ENCODE measurements around the gene TBX4.

Gene TBX4

DNA sequence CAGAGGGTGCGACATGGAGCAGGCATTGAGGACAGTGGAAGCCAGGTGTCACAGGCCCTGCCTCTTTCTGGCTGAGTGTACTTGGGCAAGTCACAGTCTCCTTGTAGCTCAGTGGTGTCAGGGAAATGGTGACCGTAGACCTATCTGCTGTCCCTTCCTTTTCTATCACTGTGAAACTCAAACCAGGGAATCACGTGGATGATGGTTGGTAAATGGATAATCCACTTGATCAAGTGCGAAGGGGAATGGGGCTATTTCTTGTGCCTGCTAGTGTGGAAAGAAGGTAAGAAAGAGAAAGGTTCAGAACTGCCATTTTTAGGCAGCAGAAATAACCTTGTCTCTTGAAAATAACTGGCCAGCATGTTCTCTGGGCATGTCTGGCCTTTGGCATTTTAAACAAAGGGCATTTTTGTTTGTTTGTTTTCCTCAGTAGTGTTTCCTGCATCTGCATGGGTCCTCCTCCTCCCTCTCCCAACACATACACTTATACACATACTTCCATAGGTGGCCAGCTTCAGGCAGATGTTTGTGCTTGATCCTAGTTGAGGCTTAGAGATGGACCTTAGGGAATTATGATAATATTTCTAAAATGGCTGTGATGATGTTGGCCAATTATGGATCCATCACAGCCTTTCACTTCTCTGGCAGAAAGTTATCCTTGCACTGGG, 7.1 kb downstream of the TBX4 start:
- Histone ChIP-seq H3K36me3 (ENCODE audit: control insufficient read depth, low read depth, low read length) (no peaks in the 10 kb centered on the region), H3K27me3 (ENCODE audit: control insufficient read depth, insufficient read depth, low read length) (peaks cover 100% of the 10 kb centered on the region), H3K4me1 (ENCODE audit: control insufficient read depth, low read depth, low read length) (peaks cover 29% of the 10 kb centered on the region), H3K9ac (ENCODE audit: low read length) (no peak overlapping the region), H3K27ac (ENCODE audit: low read length) (no peak overlapping the region), H3K9me3 (ENCODE audit: control insufficient read depth, low read depth, low read length) (no peaks in the 10 kb centered on the region), H3K4me3 (ENCODE audit: low read length) (no peak overlapping the region)

DNA sequence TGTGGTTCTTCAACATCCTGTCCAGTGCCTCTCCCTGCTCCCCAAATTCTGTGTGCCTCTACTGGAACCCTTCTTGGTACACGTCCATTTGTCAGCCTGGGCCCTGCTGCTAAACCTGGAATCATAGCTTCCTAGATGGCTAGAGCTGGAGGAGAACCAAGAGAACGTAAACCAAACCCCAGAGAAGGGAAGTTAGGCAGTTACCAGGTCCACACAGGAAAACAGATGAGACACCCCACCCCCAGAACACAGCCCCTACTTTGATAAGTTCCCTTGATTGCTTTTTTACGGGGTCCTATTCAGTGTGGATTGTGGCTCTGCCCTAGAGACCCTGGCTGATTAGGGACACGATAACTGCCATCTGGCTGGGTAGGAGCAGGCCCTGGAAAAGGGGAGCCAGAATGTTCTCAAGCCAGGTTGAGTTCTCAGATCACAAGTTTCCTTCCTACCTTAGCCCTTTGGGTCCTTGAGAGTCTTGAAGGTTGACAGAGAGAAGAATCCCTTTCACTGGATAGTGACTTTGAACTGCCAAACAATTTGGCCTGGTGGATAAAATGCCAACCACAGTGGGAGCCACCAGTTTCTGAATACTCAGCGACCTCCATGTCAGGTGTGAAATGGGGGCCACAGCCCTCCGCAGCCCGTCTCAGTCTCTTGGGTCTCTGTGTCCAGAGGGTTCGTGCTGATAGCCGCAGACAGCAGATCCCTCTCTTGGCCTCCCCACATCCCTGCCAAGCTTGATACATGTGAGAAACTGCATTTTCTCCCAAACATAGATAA, 7.9 kb downstream of the TBX4 start:
- Histone ChIP-seq H3K36me3 (ENCODE audit: control insufficient read depth, low read depth, low read length) (no peaks in the 10 kb centered on the region), H3K27ac (ENCODE audit: low read length) (no peak overlapping the region), H3K4me3 (ENCODE audit: low read length) (no peak overlapping the region), H3K9me3 (ENCODE audit: control insufficient read depth, low read depth, low read length) (no peaks in the 10 kb centered on the region), H3K4me1 (ENCODE audit: control insufficient read depth, low read depth, low read length) (peaks cover 29% of the 10 kb centered on the region), H3K27me3 (ENCODE audit: control insufficient read depth, insufficient read depth, low read length) (peaks cover 100% of the 10 kb centered on the region), H3K9ac (ENCODE audit: low read length) (no peak overlapping the region)

DNA sequence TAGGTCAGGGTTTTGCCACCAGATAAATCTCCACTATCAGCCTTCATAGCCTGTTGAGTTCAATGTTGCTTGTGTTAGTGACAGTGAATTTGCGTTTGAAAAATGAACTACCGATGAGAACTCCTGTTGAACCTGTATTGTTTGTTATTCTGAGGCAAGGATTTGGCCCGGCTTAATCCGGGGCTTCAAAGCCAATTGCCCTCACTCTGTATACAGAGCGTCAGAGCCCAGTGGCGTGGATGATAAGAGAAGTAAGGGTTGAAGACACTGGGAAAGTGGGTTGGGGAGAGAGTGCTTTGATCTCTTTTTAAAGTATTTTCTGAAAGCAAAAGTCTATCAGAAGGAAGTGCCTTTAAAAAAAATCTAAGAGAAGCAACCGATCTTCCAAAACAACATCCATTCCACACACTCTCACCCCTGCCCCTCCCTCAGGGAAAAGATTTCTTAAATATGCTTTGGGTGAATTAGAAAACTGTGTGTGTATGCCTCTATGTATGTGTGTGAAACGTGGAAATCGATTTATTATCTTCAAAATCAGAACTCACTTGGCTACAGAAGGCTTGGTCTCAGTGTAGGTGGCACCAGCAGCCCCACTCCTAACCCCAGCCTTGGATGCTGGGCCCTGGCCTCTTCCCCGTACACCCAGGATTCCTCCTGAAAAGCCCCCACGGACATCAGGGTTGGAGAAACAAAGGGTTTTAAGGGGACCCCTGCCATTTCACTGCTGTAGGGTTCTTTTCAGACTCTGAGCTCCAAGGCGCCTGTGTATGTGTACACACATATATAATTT, 8.8 kb downstream of the TBX4 start:
- H3K36me3 ChIP-seq (ENCODE audit: control insufficient read depth, low read depth, low read length), result no peaks in the 10 kb centered on the region
- no peak overlapping the region for H3K4me3 ChIP-seq (ENCODE audit: low read length)
- peaks cover 100% of the 10 kb centered on the region for H3K27me3 ChIP-seq (ENCODE audit: control insufficient read depth, insufficient read depth, low read length)
- no peak overlapping the region for H3K27ac ChIP-seq (ENCODE audit: low read length)
- no peaks in the 10 kb centered on the region for H3K9me3 ChIP-seq (ENCODE audit: control insufficient read depth, low read depth, low read length)
- H3K9ac ChIP-seq (ENCODE audit: low read length), result no peak overlapping the region
- H3K4me1 ChIP-seq (ENCODE audit: control insufficient read depth, low read depth, low read length), result peaks cover 29% of the 10 kb centered on the region

DNA sequence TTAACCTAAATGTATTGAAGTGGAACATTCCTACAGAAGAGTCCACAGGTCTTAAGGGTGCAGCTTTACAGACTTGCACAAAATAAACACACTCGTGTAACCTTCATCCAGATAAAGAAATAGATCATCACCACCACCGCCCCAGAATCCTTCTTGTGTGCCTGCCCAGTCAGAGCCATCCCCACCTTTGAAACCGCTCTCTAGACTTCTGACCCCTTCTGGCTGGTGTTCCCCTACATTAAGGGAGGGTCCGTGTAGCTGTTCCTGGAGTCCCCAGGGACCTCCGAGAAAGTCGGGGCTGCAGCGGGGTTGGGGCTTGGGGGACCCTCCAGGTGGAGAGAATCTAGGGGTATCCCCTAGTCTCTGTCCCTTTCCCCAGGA, 9.4 kb downstream of the TBX4 start:
- H3K9ac ChIP-seq (ENCODE audit: low read length), result no peak overlapping the region
- peaks cover 100% of the 10 kb centered on the region for H3K27me3 ChIP-seq (ENCODE audit: control insufficient read depth, insufficient read depth, low read length)
- peaks cover 29% of the 10 kb centered on the region for H3K4me1 ChIP-seq (ENCODE audit: control insufficient read depth, low read depth, low read length)
- H3K27ac ChIP-seq (ENCODE audit: low read length), result no peak overlapping the region
- H3K36me3 ChIP-seq (ENCODE audit: control insufficient read depth, low read depth, low read length), result no peaks in the 10 kb centered on the region
- peak overlapping the region; percentile 41 for H3K4me3 ChIP-seq (ENCODE audit: low read length)
- H3K9me3 ChIP-seq (ENCODE audit: control insufficient read depth, low read depth, low read length), result no peaks in the 10 kb centered on the region

DNA sequence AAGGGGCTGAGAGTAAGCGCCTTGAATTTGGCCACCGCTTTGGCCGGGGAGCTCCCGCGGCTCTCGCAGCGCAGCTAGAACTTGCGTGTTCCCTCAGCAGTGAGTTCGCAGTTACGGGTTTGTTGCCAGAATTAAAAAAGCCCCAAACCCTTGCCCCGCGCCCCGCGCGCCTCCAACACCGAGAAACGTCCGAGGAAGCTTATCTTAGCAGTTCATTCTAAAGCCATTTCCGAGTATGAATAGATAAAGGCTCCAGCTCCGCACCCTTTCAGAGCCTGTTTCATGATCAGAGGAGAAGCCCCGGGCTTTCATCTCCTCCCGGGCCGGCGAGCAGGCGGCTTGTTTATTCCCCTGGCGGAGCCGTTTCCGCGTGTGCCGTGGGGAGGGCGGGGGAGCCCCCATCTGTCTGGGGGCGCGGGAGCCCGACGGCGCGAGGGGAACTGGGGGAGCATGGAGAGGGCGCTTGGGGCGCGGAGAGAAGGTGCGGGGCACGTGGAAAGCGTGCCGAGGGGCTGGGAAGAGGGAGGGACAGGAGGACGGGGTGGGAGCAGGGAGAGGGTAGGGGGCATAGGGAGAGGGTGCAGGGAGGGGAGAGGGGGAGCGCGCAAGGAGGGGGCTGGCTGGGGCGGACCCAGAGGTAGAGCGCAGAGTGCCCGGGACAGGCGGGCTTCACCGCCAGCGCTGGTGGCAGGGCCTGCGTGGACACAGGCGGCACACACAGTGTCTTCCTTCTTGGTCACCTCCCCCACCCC, 9.9 kb downstream of the TBX4 start:
- H3K4me1 ChIP-seq (ENCODE audit: control insufficient read depth, low read depth, low read length), result peaks cover 29% of the 10 kb centered on the region
- H3K9me3 ChIP-seq (ENCODE audit: control insufficient read depth, low read depth, low read length), result no peaks in the 10 kb centered on the region
- H3K4me3 ChIP-seq (ENCODE audit: low read length), result peak overlapping the region; percentile 41
- H3K27ac ChIP-seq (ENCODE audit: low read length), result no peak overlapping the region
- peaks cover 100% of the 10 kb centered on the region for H3K27me3 ChIP-seq (ENCODE audit: control insufficient read depth, insufficient read depth, low read length)
- H3K36me3 ChIP-seq (ENCODE audit: control insufficient read depth, low read depth, low read length), result no peaks in the 10 kb centered on the region
- no peak overlapping the region for H3K9ac ChIP-seq (ENCODE audit: low read length)

DNA sequence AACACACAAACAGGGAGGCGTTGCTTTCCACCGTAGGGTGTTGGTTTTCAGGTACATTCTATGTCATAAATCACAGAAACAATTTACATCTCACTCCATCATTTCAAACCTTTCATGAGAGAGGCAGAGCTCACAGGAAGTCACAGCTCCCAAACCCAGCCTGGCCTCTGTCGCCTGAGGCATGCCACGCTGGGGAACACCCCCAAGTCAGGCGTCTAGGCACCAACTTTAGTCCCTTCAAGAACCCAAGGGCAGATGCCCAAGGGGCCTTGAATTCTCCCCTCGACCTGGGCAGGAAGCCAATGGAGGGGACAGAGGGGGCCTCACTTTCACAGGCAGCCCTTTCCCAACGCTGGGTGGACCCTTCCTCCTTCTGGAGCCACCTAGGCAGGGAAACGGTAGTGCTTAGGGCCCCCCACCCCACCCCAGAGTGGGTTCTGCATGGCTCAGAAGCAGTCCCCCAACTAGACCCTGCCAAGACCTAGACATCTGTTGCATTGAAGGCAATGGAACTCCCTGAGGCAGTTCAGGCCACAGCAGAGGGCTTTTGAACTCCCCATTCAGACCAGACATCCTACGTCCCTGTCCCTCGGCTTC, 10.6 kb downstream of the TBX4 start:
- peak overlapping the region; percentile 11 for H3K4me3 ChIP-seq (ENCODE audit: low read length)
- peaks cover 32% of the 10 kb centered on the region for H3K4me1 ChIP-seq (ENCODE audit: control insufficient read depth, low read depth, low read length)
- H3K9me3 ChIP-seq (ENCODE audit: control insufficient read depth, low read depth, low read length), result no peaks in the 10 kb centered on the region
- H3K27ac ChIP-seq (ENCODE audit: low read length), result no peak overlapping the region
- H3K36me3 ChIP-seq (ENCODE audit: control insufficient read depth, low read depth, low read length), result no peaks in the 10 kb centered on the region
- peaks cover 100% of the 10 kb centered on the region for H3K27me3 ChIP-seq (ENCODE audit: control insufficient read depth, insufficient read depth, low read length)
- H3K9ac ChIP-seq (ENCODE audit: low read length), result no peak overlapping the region

DNA sequence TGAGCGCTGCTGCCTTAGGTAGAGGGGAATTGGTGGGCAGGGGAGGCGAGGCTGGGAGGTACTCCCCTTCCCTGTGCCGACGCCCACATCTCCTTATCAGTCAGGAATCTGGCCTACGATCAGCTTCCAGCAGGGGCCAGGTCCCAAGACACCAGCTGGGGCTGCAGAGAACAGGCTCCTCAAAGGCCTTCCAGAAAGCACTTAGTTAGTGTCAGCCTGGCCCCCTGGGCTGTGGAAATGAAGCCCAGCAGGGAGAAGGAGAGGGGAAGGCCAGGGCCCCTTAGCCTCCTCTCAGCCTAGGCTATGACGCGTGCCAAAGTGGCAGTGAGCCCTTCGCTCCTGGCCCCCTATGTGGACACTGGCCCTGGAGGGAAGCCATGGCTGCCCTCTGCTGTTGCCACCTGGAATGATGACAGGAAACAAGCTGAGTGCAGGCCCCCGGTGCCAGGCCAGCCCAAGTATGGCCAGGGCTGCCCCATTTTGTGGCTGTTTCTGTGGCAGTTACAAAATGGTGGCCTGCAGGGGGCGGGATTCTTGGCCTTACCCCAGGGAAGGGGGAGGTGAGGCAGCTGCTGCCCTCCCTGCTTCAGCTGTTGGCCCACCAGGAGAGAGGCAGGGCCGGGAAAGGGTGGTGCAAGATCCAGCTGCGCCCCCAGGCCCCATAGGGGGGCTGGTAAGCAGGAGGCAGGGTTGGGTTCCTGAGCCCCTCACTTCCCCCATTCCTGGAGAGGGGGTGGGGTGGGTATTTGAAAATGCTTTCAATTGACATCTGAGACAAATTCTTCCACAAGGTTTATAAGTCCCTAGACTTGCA, 11.3 kb downstream of the TBX4 start:
- Histone ChIP-seq H3K27me3 (ENCODE audit: control insufficient read depth, insufficient read depth, low read length) (peaks cover 100% of the 10 kb centered on the region), H3K4me3 (ENCODE audit: low read length) (peak overlapping the region; percentile 11), H3K9ac (ENCODE audit: low read length) (no peak overlapping the region), H3K36me3 (ENCODE audit: control insufficient read depth, low read depth, low read length) (no peaks in the 10 kb centered on the region), H3K4me1 (ENCODE audit: control insufficient read depth, low read depth, low read length) (peaks cover 29% of the 10 kb centered on the region), H3K9me3 (ENCODE audit: control insufficient read depth, low read depth, low read length) (no peaks in the 10 kb centered on the region), H3K27ac (ENCODE audit: low read length) (no peak overlapping the region)

DNA sequence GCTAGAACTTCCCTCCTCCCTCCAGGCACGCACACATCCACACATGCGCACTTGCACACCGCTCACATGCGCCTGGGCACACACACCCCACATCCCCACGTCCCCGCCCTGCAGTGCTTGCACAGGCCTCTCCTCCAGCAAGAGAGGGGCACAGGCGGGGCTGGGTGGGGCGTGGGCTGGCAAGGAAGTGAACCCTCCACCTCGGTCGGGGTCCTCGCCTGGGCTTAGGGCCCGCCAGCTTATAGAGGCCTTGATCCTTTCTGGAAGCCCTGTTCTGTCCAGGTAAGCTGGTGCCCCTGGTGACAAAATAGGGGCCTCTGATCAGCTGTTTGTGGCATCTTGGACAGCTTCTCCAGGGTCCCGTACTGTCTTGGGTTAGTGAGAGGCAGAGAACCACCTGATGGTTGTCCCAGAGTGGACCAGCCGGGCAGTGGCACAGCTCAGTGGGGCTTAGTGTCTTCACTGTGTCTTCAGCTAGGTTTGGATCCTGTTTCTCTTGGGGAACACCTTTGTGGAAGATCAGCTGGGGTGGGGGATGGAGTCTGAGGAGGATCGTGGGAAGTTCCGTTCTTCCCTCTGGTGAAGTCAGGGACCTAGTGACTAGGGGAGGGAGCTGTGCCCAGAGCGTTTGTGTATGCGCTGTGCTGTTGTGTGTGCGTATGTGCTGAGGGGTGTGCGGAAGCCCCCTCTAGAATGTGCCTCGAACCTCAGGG, 12.1 kb downstream of the TBX4 start:
- no peak overlapping the region for H3K27ac ChIP-seq (ENCODE audit: low read length)
- H3K9ac ChIP-seq (ENCODE audit: low read length), result no peak overlapping the region
- H3K9me3 ChIP-seq (ENCODE audit: control insufficient read depth, low read depth, low read length), result no peaks in the 10 kb centered on the region
- H3K4me1 ChIP-seq (ENCODE audit: control insufficient read depth, low read depth, low read length), result peaks cover 29% of the 10 kb centered on the region
- H3K27me3 ChIP-seq (ENCODE audit: control insufficient read depth, insufficient read depth, low read length), result peaks cover 100% of the 10 kb centered on the region
- H3K4me3 ChIP-seq (ENCODE audit: low read length), result no peak overlapping the region
- no peaks in the 10 kb centered on the region for H3K36me3 ChIP-seq (ENCODE audit: control insufficient read depth, low read depth, low read length)

DNA sequence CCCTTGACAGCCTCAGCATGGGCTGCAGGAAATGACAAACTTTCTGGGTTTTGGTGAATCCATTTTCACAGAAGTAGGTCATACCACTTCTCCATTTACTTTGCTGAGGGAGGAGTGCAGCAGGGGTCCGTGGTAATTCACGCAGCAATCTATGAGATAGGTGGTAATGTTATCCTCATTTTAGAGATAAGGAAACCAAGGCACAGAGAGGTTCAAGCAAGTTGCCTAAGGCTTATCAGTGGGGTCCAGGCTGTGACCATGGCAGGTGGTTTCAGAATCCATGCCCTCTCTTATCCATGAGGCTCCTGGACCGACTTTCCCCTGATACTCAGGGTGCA, 12.6 kb downstream of the TBX4 start:
- no peak overlapping the region for H3K4me3 ChIP-seq (ENCODE audit: low read length)
- H3K36me3 ChIP-seq (ENCODE audit: control insufficient read depth, low read depth, low read length), result no peaks in the 10 kb centered on the region
- peaks cover 29% of the 10 kb centered on the region for H3K4me1 ChIP-seq (ENCODE audit: control insufficient read depth, low read depth, low read length)
- peaks cover 95% of the 10 kb centered on the region for H3K27me3 ChIP-seq (ENCODE audit: control insufficient read depth, insufficient read depth, low read length)
- H3K9ac ChIP-seq (ENCODE audit: low read length), result no peak overlapping the region
- no peak overlapping the region for H3K27ac ChIP-seq (ENCODE audit: low read length)
- H3K9me3 ChIP-seq (ENCODE audit: control insufficient read depth, low read depth, low read length), result no peaks in the 10 kb centered on the region

DNA sequence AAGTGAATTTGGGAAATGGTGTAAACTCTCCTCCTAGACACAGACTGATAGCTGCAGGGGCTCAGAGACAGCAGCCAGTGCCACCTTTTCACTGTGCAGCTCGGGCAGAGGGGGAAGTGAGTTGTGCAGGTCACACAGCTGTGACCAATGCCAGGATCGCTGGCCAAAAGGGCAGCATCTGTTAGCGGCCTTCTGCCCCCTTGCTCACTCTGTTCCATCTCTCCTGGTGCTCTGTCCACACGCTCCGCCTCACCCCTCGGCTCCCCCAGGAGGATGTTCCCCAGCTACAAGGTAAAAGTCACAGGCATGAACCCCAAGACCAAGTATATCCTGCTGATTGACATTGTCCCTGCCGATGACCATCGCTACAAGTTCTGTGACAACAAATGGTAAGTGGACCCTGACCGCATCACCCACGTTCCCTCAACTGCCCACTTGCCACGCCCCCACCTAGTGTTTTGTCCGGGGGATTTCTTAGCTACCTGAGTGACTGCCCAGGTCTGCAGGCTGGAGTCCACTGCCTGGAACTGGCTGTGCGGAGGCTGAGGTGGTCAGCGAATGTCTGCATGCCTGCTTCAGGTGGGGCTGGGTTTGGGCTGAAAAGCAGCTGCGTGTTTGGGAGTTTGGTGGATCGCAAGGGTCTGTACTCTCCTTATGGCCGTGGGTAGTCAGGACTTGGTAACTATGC, 13.5 kb downstream of the TBX4 start:
- peaks cover 29% of the 10 kb centered on the region for H3K4me1 ChIP-seq (ENCODE audit: control insufficient read depth, low read depth, low read length)
- H3K36me3 ChIP-seq (ENCODE audit: control insufficient read depth, low read depth, low read length), result no peaks in the 10 kb centered on the region
- no peak overlapping the region for H3K4me3 ChIP-seq (ENCODE audit: low read length)
- H3K27ac ChIP-seq (ENCODE audit: low read length), result no peak overlapping the region
- no peaks in the 10 kb centered on the region for H3K9me3 ChIP-seq (ENCODE audit: control insufficient read depth, low read depth, low read length)
- H3K27me3 ChIP-seq (ENCODE audit: control insufficient read depth, insufficient read depth, low read length), result peaks cover 87% of the 10 kb centered on the region
- no peak overlapping the region for H3K9ac ChIP-seq (ENCODE audit: low read length)
